Smooth muscle cell of the brain vasculature (primary cell): ENCODE data around the gene TENM4.

Source experiments
- DNase-seq: peaks from one replicate; pipeline ENCODE4 v3.0.0-alpha.2; 2012; ENCODE audit warnings: low read depth, low spot score

The TENM4 gene

GRCh38 chr11:79304599-79305212 is 136.1 kb downstream of the TENM4 start:
- no peak for DNase-seq

GRCh38 chr11:79296141-79296540 is 144.7 kb downstream of the TENM4 start:
- no peak for DNase-seq

- no peak for DNase-seq
Measured at GRCh38 chr11:79294845-79295731, 145.7 kb downstream of the TENM4 start.

GRCh38 chr11:79291948-79292347 is 148.9 kb downstream of the TENM4 start:
- no peak for DNase-seq

- DNase-seq: no peak
Measured at GRCh38 chr11:79290761-79291160, 150.1 kb downstream of the TENM4 start.

- DNase-seq: no peak
Measured at GRCh38 chr11:79287952-79288351, 152.9 kb downstream of the TENM4 start.

- DNase-seq: no peak
Measured at GRCh38 chr11:79285756-79286155, 155.1 kb downstream of the TENM4 start.

- DNase-seq: no peak
Measured at GRCh38 chr11:79276736-79277325, 164.0 kb downstream of the TENM4 start.

DNA sequence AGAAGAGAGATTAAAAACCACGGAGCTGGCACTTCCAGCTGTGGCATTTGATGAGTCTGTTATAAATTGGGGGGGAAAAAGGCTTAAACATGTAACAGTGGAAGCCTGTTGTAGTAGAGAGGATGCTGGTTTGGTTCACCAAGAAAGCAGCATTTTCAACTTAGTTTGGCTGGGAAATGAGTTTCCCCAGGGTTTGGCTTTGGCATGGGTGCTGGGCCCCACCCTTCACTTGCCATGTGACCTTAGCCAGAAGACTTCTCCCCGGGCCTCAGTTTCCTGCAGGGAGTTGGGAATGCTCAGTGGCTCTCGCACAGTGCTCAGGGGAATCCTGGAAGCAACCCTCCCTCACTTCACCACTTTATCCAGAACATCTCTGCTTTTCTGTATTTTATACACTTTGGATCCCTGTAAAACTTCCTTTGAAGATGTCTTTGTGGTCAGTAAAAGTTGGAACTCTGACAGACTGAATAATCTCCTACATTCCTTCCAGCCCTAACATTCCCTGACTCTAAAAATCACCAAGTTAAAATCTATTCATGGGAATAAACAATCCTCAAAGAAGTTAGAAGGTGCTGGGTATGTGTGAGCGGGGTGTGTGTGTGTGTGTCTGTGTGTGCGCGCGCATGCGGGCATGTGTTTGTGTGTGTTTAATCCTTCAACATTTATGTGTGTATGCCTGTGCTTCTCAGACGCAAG is 166.0 kb downstream of the TENM4 start:
- no peak for DNase-seq

DNA sequence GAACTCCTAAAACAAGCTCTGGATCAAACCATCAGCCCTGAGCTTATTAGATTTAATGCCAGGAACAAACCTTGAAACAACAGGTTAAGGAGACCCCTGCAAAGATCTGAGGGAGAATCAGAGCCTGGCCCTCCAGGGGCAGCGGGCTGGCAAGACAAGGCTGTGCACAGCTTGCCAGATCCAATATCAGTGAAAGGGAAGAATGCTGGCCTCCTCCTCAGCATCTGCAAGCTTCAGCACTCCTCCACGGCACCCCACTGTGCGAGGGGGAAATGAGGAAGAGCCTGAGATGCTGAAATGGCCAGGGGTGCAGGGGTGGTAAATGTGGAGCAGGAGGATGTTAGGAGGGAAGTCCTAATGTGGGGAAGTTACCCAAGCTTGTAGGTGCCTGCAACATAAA is 167.0 kb downstream of the TENM4 start:
- no peak for DNase-seq

- no peak for DNase-seq
Measured at GRCh38 chr11:79269611-79270307, 171.1 kb downstream of the TENM4 start.

DNA sequence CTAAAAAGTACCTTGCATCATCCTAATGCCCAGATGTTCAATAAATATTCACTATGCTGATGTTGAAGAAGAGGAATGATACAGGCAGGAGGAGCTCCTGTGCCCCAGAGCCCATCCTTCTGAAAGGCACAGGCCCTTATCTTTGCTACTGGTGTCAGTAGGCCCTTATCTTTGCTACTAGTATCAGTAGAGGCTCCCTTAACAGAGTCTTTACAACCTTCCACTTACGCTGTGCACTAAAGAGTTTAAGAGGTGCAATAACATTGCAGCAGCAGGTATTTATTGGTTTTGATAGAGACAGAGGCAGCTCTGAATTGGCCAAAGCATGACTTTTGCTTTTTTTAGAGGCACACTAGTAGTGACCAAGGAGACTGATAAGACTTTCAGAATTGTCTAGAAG is 174.4 kb downstream of the TENM4 start:
- DNase-seq: no peak

GRCh38 chr11:79265756-79266322 is 175.0 kb downstream of the TENM4 start:
- no peak for DNase-seq

GRCh38 chr11:79264284-79264683 is 176.5 kb downstream of the TENM4 start:
- DNase-seq: no peak

- DNase-seq: no peak
Measured at GRCh38 chr11:79263001-79263400, 177.8 kb downstream of the TENM4 start.

DNA sequence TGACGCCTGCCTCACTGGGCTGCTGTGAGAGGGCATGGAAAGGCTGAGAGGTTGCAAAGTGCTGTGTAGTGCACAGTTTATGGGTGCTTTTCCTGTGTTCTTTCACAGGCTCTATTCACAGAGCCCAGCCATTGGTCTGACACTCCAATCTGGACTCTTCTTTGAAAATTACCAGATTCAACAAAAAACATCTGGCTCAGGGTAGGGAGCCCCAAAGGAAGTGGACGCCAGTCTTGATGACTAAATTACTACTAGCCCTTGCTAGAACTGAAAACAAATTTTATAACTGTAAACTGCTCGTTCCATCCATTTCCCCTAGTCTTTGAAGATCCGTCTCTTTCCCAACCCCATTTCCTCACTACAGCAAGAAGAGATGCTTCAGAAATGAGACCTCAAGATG is 178.6 kb downstream of the TENM4 start:
- DNase-seq: no peak

DNA sequence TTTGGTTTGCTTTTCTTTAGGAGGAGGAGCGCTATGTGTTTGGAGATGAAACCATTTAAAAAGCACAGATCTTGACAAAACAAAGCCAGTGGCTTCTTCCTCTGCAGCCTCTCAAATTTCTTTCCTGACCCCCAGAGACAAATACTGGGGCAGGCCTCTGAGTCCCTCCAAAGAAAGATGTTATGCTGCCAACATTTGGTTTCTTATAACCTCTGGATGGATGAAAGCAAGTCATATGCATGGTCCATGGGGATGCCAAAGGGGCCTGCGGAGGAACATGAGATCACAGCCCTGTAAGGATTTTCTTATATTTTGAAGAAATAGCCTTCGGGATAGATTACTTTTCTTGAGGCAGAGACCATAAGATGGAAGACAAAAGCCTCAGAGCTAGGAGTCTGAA is 179.1 kb downstream of the TENM4 start:
- DNase-seq: no peak

- no peak for DNase-seq
Measured at GRCh38 chr11:79259800-79260199, 181.0 kb downstream of the TENM4 start.

- DNase-seq: no peak
Measured at GRCh38 chr11:79258576-79258975, 182.3 kb downstream of the TENM4 start.

- DNase-seq: no peak
Measured at GRCh38 chr11:79255965-79256364, 184.9 kb downstream of the TENM4 start.

DNA sequence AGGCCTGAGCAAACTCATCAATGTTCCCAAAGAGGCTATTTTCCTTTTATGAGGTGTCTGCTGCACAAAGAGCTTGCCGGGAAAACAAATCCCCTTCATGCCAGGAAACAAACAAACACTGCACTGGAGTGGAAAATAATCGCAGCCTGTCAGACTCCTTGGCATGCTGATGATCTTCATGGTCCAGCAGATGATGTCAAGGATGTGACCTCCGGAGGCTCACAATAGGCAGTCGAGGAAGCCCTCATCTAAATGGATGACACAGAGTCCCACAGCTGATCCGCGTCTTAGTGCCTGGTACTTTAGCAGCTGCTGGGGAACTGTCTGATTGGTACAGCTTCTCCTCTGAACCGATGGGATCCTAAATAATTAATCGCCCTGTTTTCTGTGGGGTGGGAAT is 187.6 kb downstream of the TENM4 start:
- no peak for DNase-seq
